ENCODE data around the gene RGL3. TPM values are rescaled to one million over a fixed set of nuclear protein-coding genes. Genes with fewer than 3 reads are reported as not detected.

RGL3 gene
- total RNA-seq, 1 donor from 2014 or later = 0.30 TPM

- H3K9me3 Mint-ChIP-seq = peaks cover 3% of the 10 kb centered on the region
- TF ChIP-seq CTCF (conservative IDR thresholded peaks at IDR 0.05) = no peak
- no peaks in the 10 kb centered on the region for H3K27me3 Mint-ChIP-seq (ENCODE audit: low read depth)
- DNase-seq (ENCODE audit: low read depth, low spot score) = peak; percentile 94
- no peaks in the 10 kb centered on the region for H3K36me3 Mint-ChIP-seq (ENCODE audit: low read depth)
- H3K27ac Mint-ChIP-seq (ENCODE audit: unreplicated experiment) = peak within 1 kb of the TSS; percentile 95
- H3K4me3 Mint-ChIP-seq = peak within 1 kb of the TSS; percentile 96
- H3K4me1 Mint-ChIP-seq = peaks cover 24% of the 10 kb centered on the region
Observed at GRCh38 chr19:11346104-11346940, 72.8 kb downstream of the RGL3 start, which contains the start of the genes CCDC159 and TMEM205. Gene CCDC159, plus strand, starts transcription at chr19:11346519. Its CDS starts 88 bp downstream, at chr19:11346607. Gene TMEM205, minus strand, starts transcription at chr19:11346268. Its CDS starts 649 bp downstream, at chr19:11345619.

- H3K27me3 Mint-ChIP-seq (ENCODE audit: low read depth) = no peaks in the 10 kb centered on the region
- peaks cover 3% of the 10 kb centered on the region for H3K9me3 Mint-ChIP-seq
- peak overlapping the region; percentile 95 for H3K27ac Mint-ChIP-seq (ENCODE audit: unreplicated experiment)
- no peaks in the 10 kb centered on the region for H3K36me3 Mint-ChIP-seq (ENCODE audit: low read depth)
- H3K4me1 Mint-ChIP-seq = peaks cover 24% of the 10 kb centered on the region
- no peak for TF ChIP-seq CTCF (conservative IDR thresholded peaks at IDR 0.05)
- DNase-seq (ENCODE audit: low read depth, low spot score) = no peak
- H3K4me3 Mint-ChIP-seq = peak overlapping the region; percentile 96
Observed at GRCh38 chr19:11345122-11345803, 73.9 kb downstream of the RGL3 start.

Other genes with a start within 250 kb of the RGL3 start
- 32.1 and 34.2 TPM in 2 replicates for gene KANK2, start 221.8 kb downstream of the RGL3 start, total RNA-seq
- not detected in 2 replicates for gene ANGPTL8, start 179.7 kb downstream of the RGL3 start, total RNA-seq
- 34.7 and 40.6 TPM in 2 replicates for gene DOCK6, start 156.8 kb downstream of the RGL3 start, total RNA-seq
- gene TSPAN16, start 123.2 kb downstream of the RGL3 start, total RNA-seq = not detected in 2 replicates
- 15.1 and 15.4 TPM in 2 replicates for gene RAB3D, start 79.7 kb downstream of the RGL3 start, total RNA-seq
- 34.8 and 36.1 TPM in 2 replicates for gene TMEM205, start 73.0 kb downstream of the RGL3 start, total RNA-seq
- gene CCDC159, start 72.8 kb downstream of the RGL3 start, total RNA-seq = 7.0 and 10.3 TPM in 2 replicates
- 10.3 and 12.3 TPM in 2 replicates for gene PLPPR2, start 63.9 kb downstream of the RGL3 start, total RNA-seq
- gene SWSAP1, start 44.6 kb downstream of the RGL3 start, total RNA-seq = 2.9 and 3.5 TPM in 2 replicates
- gene EPOR, start 35.0 kb downstream of the RGL3 start, total RNA-seq = 3.5 and 4.5 TPM in 2 replicates
- gene ODAD3, start 15.8 kb upstream of the RGL3 start, total RNA-seq = 2.2 and 3.1 TPM in 2 replicates
- 388 and 391 TPM in 2 replicates for gene PRKCSH, start 16.3 kb upstream of the RGL3 start, total RNA-seq
- gene ELAVL3, start 61.7 kb upstream of the RGL3 start, total RNA-seq = 39.7 and 42.8 TPM in 2 replicates
- 17.9 and 19.0 TPM in 2 replicates for gene ZNF653, start 86.5 kb upstream of the RGL3 start, total RNA-seq
- gene ECSIT, start 109.8 kb upstream of the RGL3 start, total RNA-seq = 46.0 and 49.4 TPM in 2 replicates
- gene CNN1, start 119.5 kb upstream of the RGL3 start, total RNA-seq = 1.6 and 1.8 TPM in 2 replicates
- gene ELOF1, start 139.9 kb upstream of the RGL3 start, total RNA-seq = 69.8 and 70.0 TPM in 2 replicates
- 1.2 and 2.5 TPM in 2 replicates for gene ACP5, start 158.3 kb upstream of the RGL3 start, total RNA-seq
- gene ZNF627, start 178.2 kb upstream of the RGL3 start, total RNA-seq = 22.2 and 26.9 TPM in 2 replicates

All from neural crest cell (in vitro differentiated cells).